Ishikawa (cell line): ENCODE results near the gene NLGN4Y.

Experiments used
- CEBPB ChIP-seq: IDR thresholded peaks from 2 replicates; pipeline ENCODE4 v1.6.1; 2012
- CREB1 ChIP-seq: IDR thresholded peaks from 2 replicates; pipeline ENCODE4 v1.6.1; 2012; ENCODE audit warnings: low read depth
- EGR1 ChIP-seq: IDR thresholded peaks from 2 replicates; pipeline ENCODE4 v1.6.1; 2012
- EP300 ChIP-seq: IDR thresholded peaks from 2 replicates; pipeline ENCODE4 v1.6.1; 2012; ENCODE audit warnings: borderline replicate concordance
- FOXM1 ChIP-seq: IDR thresholded peaks from 2 replicates; pipeline ENCODE4 v1.6.1; 2012; ENCODE audit warnings: low read depth, borderline replicate concordance
- NFIC ChIP-seq: IDR thresholded peaks from 2 replicates; pipeline ENCODE4 v1.6.1; 2012
- RAD21 ChIP-seq: IDR thresholded peaks from 2 replicates; pipeline ENCODE4 v1.6.1; 2012; ENCODE audit warnings: low read depth
- TAF1 ChIP-seq: IDR thresholded peaks from 2 replicates; pipeline ENCODE4 v1.6.1; 2012; ENCODE audit warnings: low read depth, mild to moderate bottlenecking
- TCF12 ChIP-seq: IDR thresholded peaks from 2 replicates; pipeline ENCODE4 v1.6.1; 2012; ENCODE audit warnings: low read depth
- TEAD4 ChIP-seq: IDR thresholded peaks from 2 replicates; pipeline ENCODE4 v1.6.1; 2012
- USF1 ChIP-seq: IDR thresholded peaks from 2 replicates; pipeline ENCODE4 v1.6.1; 2012
- YY1 ChIP-seq: IDR thresholded peaks from 2 replicates; pipeline ENCODE4 v1.6.1; 2012; ENCODE audit warnings: low read depth
- ZBTB7A ChIP-seq: IDR thresholded peaks from 2 replicates; pipeline ENCODE4 v1.6.1; 2012; ENCODE audit warnings: low read depth
- TF ChIP-seq, protein P1 (sequence below): IDR thresholded peaks from 2 replicates; pipeline ENCODE4 v1.6.1; 2012; ENCODE audit warnings: low read depth, mild to moderate bottlenecking
- TF ChIP-seq, protein P2 (sequence below): IDR thresholded peaks from 2 replicates; pipeline ENCODE4 v1.6.1; 2012

NLGN4Y gene

GRCh38 chrY:14804041-14804440, 279.7 kb downstream of the NLGN4Y start:
- TF ChIP-seq NFIC (no peak), RAD21 (no peak), TAF1 (no peak), TEAD4 (no peak), YY1 (no peak), TCF12 (no peak), EP300 (no peak), CREB1 (no peak), CEBPB (no peak), FOXM1 (no peak), ZBTB7A (no peak)
- TF ChIP-seq, protein P1, sequence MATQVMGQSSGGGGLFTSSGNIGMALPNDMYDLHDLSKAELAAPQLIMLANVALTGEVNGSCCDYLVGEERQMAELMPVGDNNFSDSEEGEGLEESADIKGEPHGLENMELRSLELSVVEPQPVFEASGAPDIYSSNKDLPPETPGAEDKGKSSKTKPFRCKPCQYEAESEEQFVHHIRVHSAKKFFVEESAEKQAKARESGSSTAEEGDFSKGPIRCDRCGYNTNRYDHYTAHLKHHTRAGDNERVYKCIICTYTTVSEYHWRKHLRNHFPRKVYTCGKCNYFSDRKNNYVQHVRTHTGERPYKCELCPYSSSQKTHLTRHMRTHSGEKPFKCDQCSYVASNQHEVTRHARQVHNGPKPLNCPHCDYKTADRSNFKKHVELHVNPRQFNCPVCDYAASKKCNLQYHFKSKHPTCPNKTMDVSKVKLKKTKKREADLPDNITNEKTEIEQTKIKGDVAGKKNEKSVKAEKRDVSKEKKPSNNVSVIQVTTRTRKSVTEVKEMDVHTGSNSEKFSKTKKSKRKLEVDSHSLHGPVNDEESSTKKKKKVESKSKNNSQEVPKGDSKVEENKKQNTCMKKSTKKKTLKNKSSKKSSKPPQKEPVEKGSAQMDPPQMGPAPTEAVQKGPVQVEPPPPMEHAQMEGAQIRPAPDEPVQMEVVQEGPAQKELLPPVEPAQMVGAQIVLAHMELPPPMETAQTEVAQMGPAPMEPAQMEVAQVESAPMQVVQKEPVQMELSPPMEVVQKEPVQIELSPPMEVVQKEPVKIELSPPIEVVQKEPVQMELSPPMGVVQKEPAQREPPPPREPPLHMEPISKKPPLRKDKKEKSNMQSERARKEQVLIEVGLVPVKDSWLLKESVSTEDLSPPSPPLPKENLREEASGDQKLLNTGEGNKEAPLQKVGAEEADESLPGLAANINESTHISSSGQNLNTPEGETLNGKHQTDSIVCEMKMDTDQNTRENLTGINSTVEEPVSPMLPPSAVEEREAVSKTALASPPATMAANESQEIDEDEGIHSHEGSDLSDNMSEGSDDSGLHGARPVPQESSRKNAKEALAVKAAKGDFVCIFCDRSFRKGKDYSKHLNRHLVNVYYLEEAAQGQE: no peak
- TF ChIP-seq, protein P2, sequence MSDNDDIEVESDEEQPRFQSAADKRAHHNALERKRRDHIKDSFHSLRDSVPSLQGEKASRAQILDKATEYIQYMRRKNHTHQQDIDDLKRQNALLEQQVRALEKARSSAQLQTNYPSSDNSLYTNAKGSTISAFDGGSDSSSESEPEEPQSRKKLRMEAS: no peak

GRCh38 chrY:14818452-14818851, 294.1 kb downstream of the NLGN4Y start:
- TF ChIP-seq CEBPB: no peak
- no peak for TF ChIP-seq TCF12
- no peak for TF ChIP-seq NFIC
- no peak for TF ChIP-seq EGR1
- no peak for TF ChIP-seq FOXM1
- TF ChIP-seq, protein P2: no peak
- no peak for TF ChIP-seq EP300
- TF ChIP-seq TAF1: no peak
- TF ChIP-seq USF1: no peak
- TF ChIP-seq CREB1: no peak
- TF ChIP-seq, protein P1: no peak
- TF ChIP-seq TEAD4: no peak
- no peak for TF ChIP-seq ZBTB7A
- no peak for TF ChIP-seq RAD21
- TF ChIP-seq YY1: no peak

DNA sequence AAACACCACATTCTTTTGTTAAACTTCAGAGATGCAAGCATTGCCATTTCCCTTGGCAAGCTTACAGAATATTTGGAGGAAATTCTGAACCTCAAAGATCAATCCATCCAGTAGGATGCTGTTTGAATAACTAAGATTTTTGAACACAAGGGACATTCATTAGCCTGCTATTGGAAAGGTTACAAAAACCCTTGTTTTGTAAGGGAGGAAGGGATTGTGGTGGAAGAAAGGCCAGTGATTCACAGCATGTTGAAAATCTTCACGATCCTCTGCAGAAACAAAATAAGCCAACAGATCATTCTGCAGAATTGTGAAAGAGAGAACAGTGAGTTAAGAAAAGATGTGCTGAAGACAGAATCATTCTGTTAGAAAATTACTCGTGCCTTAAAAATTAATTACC, 297.9 kb downstream of the NLGN4Y start:
- no peak for TF ChIP-seq YY1
- no peak for TF ChIP-seq TAF1
- TF ChIP-seq USF1: no peak
- TF ChIP-seq EP300: no peak
- TF ChIP-seq, protein P2: no peak
- no peak for TF ChIP-seq TCF12
- no peak for TF ChIP-seq CREB1
- TF ChIP-seq EGR1: no peak
- no peak for TF ChIP-seq ZBTB7A

DNA sequence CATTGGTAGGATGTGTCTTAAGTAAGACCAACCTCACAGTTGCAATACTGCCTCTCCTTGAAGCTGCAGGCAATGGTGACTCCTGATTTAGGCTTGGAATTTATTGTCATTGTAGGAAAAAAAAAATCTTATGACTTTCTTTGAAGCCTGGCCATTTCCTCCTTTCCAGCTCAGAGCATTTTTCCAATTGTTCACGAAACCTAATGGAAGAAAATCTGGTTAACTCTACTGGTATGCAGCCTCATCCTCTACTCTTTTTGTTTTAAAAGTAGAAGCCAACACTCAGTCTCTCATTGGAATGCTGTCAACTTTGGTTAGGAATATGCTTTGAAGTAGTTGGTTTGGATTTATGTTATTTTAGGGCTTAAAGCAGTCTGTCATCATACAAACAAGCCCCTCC, 298.6 kb downstream of the NLGN4Y start:
- TF ChIP-seq TEAD4 (no peak), TCF12 (no peak), TAF1 (no peak), EGR1 (no peak), CEBPB (no peak), EP300 (no peak), ZBTB7A (no peak), NFIC (no peak), YY1 (no peak), USF1 (no peak), RAD21 (no peak), CREB1 (no peak), FOXM1 (no peak)
- TF ChIP-seq, protein P2: no peak
- TF ChIP-seq, protein P1: no peak
